OCI-LY1 (cell line): ENCODE measurements around the gene TBXAS1.

Experiments
- H2AFZ ChIP-seq: fragments of 200-600 bp; sonication (generic), shearing (Covaris generic); 2 replicates; pipeline ENCODE4 v1.6.0; 2014; ENCODE audit warnings: antibody characterized with exemption, mild to moderate bottlenecking, low read length
- H3F3A ChIP-seq: fragments of 200-600 bp; sonication (generic), shearing (Covaris generic); 2 replicates; pipeline ENCODE4 v1.6.0; 2014; ENCODE audit warnings: mild to moderate bottlenecking, antibody characterized with exemption, low read length, moderate library complexity; ENCODE audit not compliant: insufficient read depth
- H3K27ac ChIP-seq: fragments of 200-600 bp; sonication (generic); 2 replicates; pipeline ENCODE4 v1.5.1; 2014; ENCODE audit warnings: low read length, mixed run types, mild to moderate bottlenecking, low read depth; ENCODE audit not compliant: poor library complexity, severe bottlenecking
- H3K27me3 ChIP-seq: fragments of 200-600 bp; sonication (generic); 2 replicates; pipeline ENCODE4 v1.6.0; 2014; ENCODE audit warnings: antibody characterized with exemption, mild to moderate bottlenecking, low read length, moderate library complexity; ENCODE audit not compliant: insufficient read depth
- H3K36me3 ChIP-seq: fragments of 200-600 bp; sonication (generic); 2 replicates; pipeline ENCODE4 v1.6.1; 2014; ENCODE audit warnings: mild to moderate bottlenecking, antibody characterized with exemption, low read length, moderate library complexity, mixed read lengths; ENCODE audit not compliant: insufficient read depth
- H3K4me1 ChIP-seq: fragments of 200-600 bp; sonication (generic); 2 replicates; pipeline ENCODE4 v1.5.1; 2014; ENCODE audit warnings: mild to moderate bottlenecking, low read length, moderate library complexity; ENCODE audit not compliant: insufficient read depth, severe bottlenecking
- H3K4me2 ChIP-seq: fragments of 200-600 bp; sonication (generic), shearing (Covaris generic); 2 replicates; pipeline ENCODE4 v1.6.1; 2014; ENCODE audit warnings: low read length
- H3K4me3 ChIP-seq: fragments of 200-600 bp; sonication (generic); 2 replicates; pipeline ENCODE4 v1.5.1; 2014; ENCODE audit warnings: low read length, low read depth, mild to moderate bottlenecking, mixed read lengths; ENCODE audit not compliant: poor library complexity, severe bottlenecking
- H3K79me2 ChIP-seq: fragments of 200-600 bp; shearing (Covaris generic); 2 replicates; pipeline ENCODE4 v1.6.1; 2016; ENCODE audit warnings: mixed run types, low read length, mixed read lengths; ENCODE audit not compliant: insufficient read depth
- H3K9ac ChIP-seq: fragments of 200-600 bp; sonication (generic), shearing (Covaris generic); 2 replicates; pipeline ENCODE4 v1.6.1; 2014; ENCODE audit warnings: mild to moderate bottlenecking, low read length, mixed read lengths
- H3K9me2 ChIP-seq: fragments of 200-600 bp; sonication (generic), shearing (Covaris generic); 2 replicates; pipeline ENCODE4 v1.6.1; 2014; ENCODE audit warnings: low read depth, mild to moderate bottlenecking, low read length, mixed read lengths
- H3K9me3 ChIP-seq: fragments of 200-600 bp; shearing (Covaris generic); 2 replicates; pipeline ENCODE4 v1.6.1; 2014; ENCODE audit warnings: low read length, mixed read lengths
- H4K20me1 ChIP-seq: fragments of 200-600 bp; sonication (generic), shearing (Covaris generic); 2 replicates; pipeline ENCODE4 v1.6.0; 2016; ENCODE audit warnings: mild to moderate bottlenecking, low read length; ENCODE audit not compliant: insufficient read depth
- CTCF ChIP-seq: fragments of 200-600 bp; sonication (generic), shearing (Covaris generic); IDR thresholded peaks from 2 replicates; pipeline ENCODE4 v1.5.1; 2017; ENCODE audit warnings: mild to moderate bottlenecking, antibody characterized with exemption, low read length, moderate library complexity, mixed read lengths
- EZH2 ChIP-seq: fragments of 200-600 bp; sonication (generic), shearing (Covaris generic); IDR thresholded peaks from 2 replicates; pipeline ENCODE4 v1.8.0; 2017; ENCODE audit warnings: borderline replicate concordance, mixed run types, mild to moderate bottlenecking, antibody characterized with exemption, low read length, moderate library complexity, mixed read lengths

The TBXAS1 gene

GRCh38 chr7:139867847-139868246 is 38.8 kb downstream of the TBXAS1 start:
- no peaks in the 10 kb centered on the region for H3F3A ChIP-seq
- H3K27me3 ChIP-seq = no peaks in the 10 kb centered on the region; the same call in 1 of the 2 replicates
- H4K20me1 ChIP-seq = no peaks in the 10 kb centered on the region
- H3K27ac ChIP-seq = no peak overlapping the region
- no peaks in the 10 kb centered on the region for H3K9me3 ChIP-seq
- H3K36me3 ChIP-seq = no peaks in the 10 kb centered on the region
- no peak overlapping the region for H2AFZ ChIP-seq
- no peaks in the 10 kb centered on the region for H3K79me2 ChIP-seq
- TF ChIP-seq CTCF = no peak
- no peak for TF ChIP-seq EZH2
- H3K9ac ChIP-seq = no peak overlapping the region
- no peak overlapping the region for H3K4me2 ChIP-seq
- no peak overlapping the region for H3K4me3 ChIP-seq
- no peaks in the 10 kb centered on the region for H3K4me1 ChIP-seq
- no peaks in the 10 kb centered on the region for H3K9me2 ChIP-seq

- Histone ChIP-seq H2AFZ (no peak overlapping the region), H3K4me2 (no peak overlapping the region), H3K9ac (no peak overlapping the region), H3K36me3 (no peaks in the 10 kb centered on the region), H3K79me2 (no peaks in the 10 kb centered on the region), H3K4me3 (no peak overlapping the region), H3F3A (no peaks in the 10 kb centered on the region), H3K27ac (no peak overlapping the region), H3K9me3 (no peaks in the 10 kb centered on the region), H3K27me3 (no peaks in the 10 kb centered on the region; the same call in 1 of the 2 replicates), H4K20me1 (no peaks in the 10 kb centered on the region), H3K4me1 (no peaks in the 10 kb centered on the region), H3K9me2 (no peaks in the 10 kb centered on the region)
- TF ChIP-seq CTCF = no peak
- no peak for TF ChIP-seq EZH2
Measured at GRCh38 chr7:139869886-139870285, 40.8 kb downstream of the TBXAS1 start.

GRCh38 chr7:139870380-139870779 is 41.3 kb downstream of the TBXAS1 start:
- Histone ChIP-seq H3K4me2 (no peak overlapping the region), H3K4me1 (no peaks in the 10 kb centered on the region), H3K27me3 (no peaks in the 10 kb centered on the region; the same call in 1 of the 2 replicates), H3K9me3 (no peaks in the 10 kb centered on the region), H3F3A (no peaks in the 10 kb centered on the region), H3K27ac (no peak overlapping the region), H3K36me3 (no peaks in the 10 kb centered on the region), H3K4me3 (no peak overlapping the region), H3K9ac (no peak overlapping the region), H4K20me1 (no peaks in the 10 kb centered on the region), H3K79me2 (no peaks in the 10 kb centered on the region), H2AFZ (no peak overlapping the region), H3K9me2 (no peaks in the 10 kb centered on the region)
- TF ChIP-seq CTCF = no peak
